Measurements from ENCODE around the gene SRPK2.

- TF ChIP-seq POLR2A (IDR thresholded peaks at IDR 0.05; ENCODE audit: low read depth, low read length) (no peak), POLR2AphosphoS5 (IDR thresholded peaks at IDR 0.05; ENCODE audit: low read depth, low read length) (no peak), POU2F2 (IDR thresholded peaks at IDR 0.05; ENCODE audit: low read depth, low read length) (no peak), SPI1 (IDR thresholded peaks at IDR 0.05; ENCODE audit: low read depth, low read length) (no peak), TAF1 (IDR thresholded peaks at IDR 0.05; ENCODE audit: low read depth, low read length) (no peak)
Measured at GRCh38 chr7:105286441-105286840, 102.3 kb downstream of the SRPK2 start.
